Colonic mucosa (tissue), 4 donors: ENCODE data around the gene TGFBR3. TPM values are rescaled to one million over a fixed set of nuclear protein-coding genes. Genes with fewer than 3 reads are reported as not detected.

Experiments used
- DNase-seq: peaks from one replicate; pipeline ENCODE4 v3.0.0-alpha.2; 2020
- H3K27ac ChIP-seq: fragments of 200-600 bp; one replicate; pipeline ENCODE4 v1.8.0; 2021
- H3K27me3 ChIP-seq: fragments of 200-600 bp; one replicate; pipeline ENCODE4 v1.8.0; 2021
- H3K36me3 ChIP-seq: fragments of 200-600 bp; one replicate; pipeline ENCODE4 v1.8.0; 2021
- H3K4me1 ChIP-seq: fragments of 200-600 bp; one replicate; pipeline ENCODE4 v1.8.0; 2021; ENCODE audit warnings: mild to moderate bottlenecking
- H3K4me3 ChIP-seq: fragments of 200-600 bp; one replicate; pipeline ENCODE4 v1.8.0; 2021
- H3K9ac ChIP-seq, 2 donors: one replicate each; pipeline ENCODE4 v1.7.0; 2013; ENCODE audit warnings: control low read depth in 2 of 2, low read depth in 2 of 2, low read length in 2 of 2
- H3K9me3 ChIP-seq: fragments of 200-600 bp; one replicate; pipeline ENCODE4 v1.8.0; 2021
- CTCF ChIP-seq: fragments of 200-600 bp; IDR thresholded peaks from one replicate; pipeline ENCODE4 v1.8.0; 2022; ENCODE audit warnings: antibody characterized with exemption, mild to moderate bottlenecking
- intact Hi-C: fragments of 100-400 bp; cut with DNase I; formaldehyde crosslinking; loops from one replicate; pipeline ENCODE4 v1.14.1; 2022
- total RNA-seq, 2 donors: library from RNA; stranded (reverse); fragmentation: NEBNext Ultra II Directional in 1 of 2; extraction: Animal tissue kit (Norgen Biotek cat#: 25700) in 1 of 2; gene quantifications; one replicate each; pipeline ENCODE4 v1.2.1, GENCODE V29; 2021
- donor health status: healthy.
- donor health status: DM: no; HTN: no; CAD: no.
- donor health status: DM: no; HTN: no; CAD: no.

The TGFBR3 gene
- total RNA-seq, 2 donors from 2014 or later: 8.4 to 16.0 TPM

GRCh38 chr1:91730801-91731732 is 154.9 kb downstream of the TGFBR3 start:
- Histone ChIP-seq H3K4me1 (peaks cover 4% of the 10 kb centered on the region), H3K36me3 (no peaks in the 10 kb centered on the region), H3K9ac (no peak overlapping the region), H3K4me3 (no peak overlapping the region), H3K9me3 (no peaks in the 10 kb centered on the region), H3K27ac (no peak overlapping the region), H3K27me3 (no peaks in the 10 kb centered on the region)
- intact Hi-C loops: no loop called here
- DNase-seq: no peak
- TF ChIP-seq CTCF: no peak

GRCh38 chr1:91729621-91730358 is 156.2 kb downstream of the TGFBR3 start:
- H3K27me3 ChIP-seq: no peaks in the 10 kb centered on the region
- intact Hi-C loops: no loop called here
- H3K9me3 ChIP-seq: no peaks in the 10 kb centered on the region
- H3K4me1 ChIP-seq: peaks cover 4% of the 10 kb centered on the region
- H3K27ac ChIP-seq: no peak overlapping the region
- no peak overlapping the region for H3K4me3 ChIP-seq
- no peaks in the 10 kb centered on the region for H3K36me3 ChIP-seq
- no peak for TF ChIP-seq CTCF
- DNase-seq: no peak
- H3K9ac ChIP-seq: no peak overlapping the region

GRCh38 chr1:91727763-91728162 is 158.2 kb downstream of the TGFBR3 start:
- no peak overlapping the region for H3K9ac ChIP-seq
- no peak for DNase-seq
- H3K27ac ChIP-seq: no peak overlapping the region
- intact Hi-C loops: no loop called here
- no peaks in the 10 kb centered on the region for H3K27me3 ChIP-seq
- H3K36me3 ChIP-seq: no peaks in the 10 kb centered on the region
- H3K4me3 ChIP-seq: no peak overlapping the region
- no peak for TF ChIP-seq CTCF
- H3K9me3 ChIP-seq: no peaks in the 10 kb centered on the region
- H3K4me1 ChIP-seq: peaks cover 4% of the 10 kb centered on the region

GRCh38 chr1:91725989-91726721 is 159.8 kb downstream of the TGFBR3 start:
- H3K9ac ChIP-seq: no peak overlapping the region
- no peaks in the 10 kb centered on the region for H3K4me1 ChIP-seq
- no peak overlapping the region for H3K4me3 ChIP-seq
- peak overlapping the region; percentile 56 for H3K27ac ChIP-seq
- H3K27me3 ChIP-seq: no peaks in the 10 kb centered on the region
- intact Hi-C loops: no loop called here
- DNase-seq: no peak
- H3K9me3 ChIP-seq: no peaks in the 10 kb centered on the region
- no peak for TF ChIP-seq CTCF
- no peaks in the 10 kb centered on the region for H3K36me3 ChIP-seq

- Histone ChIP-seq H3K36me3 (no peaks in the 10 kb centered on the region), H3K27me3 (no peaks in the 10 kb centered on the region), H3K4me1 (no peaks in the 10 kb centered on the region), H3K27ac (peak overlapping the region; percentile 3), H3K9me3 (no peaks in the 10 kb centered on the region), H3K9ac (no peak overlapping the region), H3K4me3 (no peak overlapping the region)
- no peak for DNase-seq
- intact Hi-C loops: no loop called here
- no peak for TF ChIP-seq CTCF
Observed at GRCh38 chr1:91725618-91725988, 160.3 kb downstream of the TGFBR3 start.
